SK-N-MC (cell line): Measurements from ENCODE around the gene DAB2IP.

Experiments
- DNase-seq: peaks from one replicate; pipeline ENCODE4 v3.0.0-alpha.2; 2011; ENCODE audit warnings: low read depth, low spot score
- H3K27ac ChIP-seq: fragments of 200-600 bp; sonication (generic); 2 replicates; pipeline ENCODE4 v1.5.1; 2016; ENCODE audit warnings: mixed run types
- H3K36me3 ChIP-seq: fragments of 200-600 bp; sonication (generic); 2 replicates; pipeline ENCODE4 v1.6.1; 2017; ENCODE audit warnings: antibody characterized with exemption, low read length, mixed read lengths; ENCODE audit not compliant: insufficient read depth
- H3K4me3 ChIP-seq: fragments of 200-600 bp; sonication (generic); 2 replicates; pipeline ENCODE4 v1.5.1; 2016
- H3K9ac ChIP-seq: fragments of 200-600 bp; sonication (generic); 2 replicates; pipeline ENCODE4 v1.8.0; 2017; ENCODE audit warnings: mixed run types, mixed read lengths; ENCODE audit not compliant: insufficient read length
- H3K9me3 ChIP-seq: fragments of 200-600 bp; sonication (generic); 2 replicates; pipeline ENCODE4 v1.6.1; 2017; ENCODE audit warnings: low read depth, mild to moderate bottlenecking, antibody characterized with exemption, low read length, moderate library complexity, mixed read lengths
- EZH2 ChIP-seq: fragments of 200-600 bp; sonication (generic); IDR thresholded peaks from one replicate; pipeline ENCODE4 v1.6.1; 2017; ENCODE audit warnings: antibody characterized with exemption
- FOXP2 ChIP-seq: optimal IDR thresholded peaks from 2 replicates; pipeline ENCODE3; 2011; ENCODE audit warnings: mild to moderate bottlenecking, moderate library complexity; ENCODE audit not compliant: insufficient read depth; ENCODE audit errors: extremely low read length, control extremely low read depth
- POLR2AphosphoS5 ChIP-seq: IDR thresholded peaks from 2 replicates; pipeline ENCODE4 v1.6.1; 2012; ENCODE audit warnings: mild to moderate bottlenecking, low read depth, low read length, borderline replicate concordance

Gene DAB2IP

DNA sequence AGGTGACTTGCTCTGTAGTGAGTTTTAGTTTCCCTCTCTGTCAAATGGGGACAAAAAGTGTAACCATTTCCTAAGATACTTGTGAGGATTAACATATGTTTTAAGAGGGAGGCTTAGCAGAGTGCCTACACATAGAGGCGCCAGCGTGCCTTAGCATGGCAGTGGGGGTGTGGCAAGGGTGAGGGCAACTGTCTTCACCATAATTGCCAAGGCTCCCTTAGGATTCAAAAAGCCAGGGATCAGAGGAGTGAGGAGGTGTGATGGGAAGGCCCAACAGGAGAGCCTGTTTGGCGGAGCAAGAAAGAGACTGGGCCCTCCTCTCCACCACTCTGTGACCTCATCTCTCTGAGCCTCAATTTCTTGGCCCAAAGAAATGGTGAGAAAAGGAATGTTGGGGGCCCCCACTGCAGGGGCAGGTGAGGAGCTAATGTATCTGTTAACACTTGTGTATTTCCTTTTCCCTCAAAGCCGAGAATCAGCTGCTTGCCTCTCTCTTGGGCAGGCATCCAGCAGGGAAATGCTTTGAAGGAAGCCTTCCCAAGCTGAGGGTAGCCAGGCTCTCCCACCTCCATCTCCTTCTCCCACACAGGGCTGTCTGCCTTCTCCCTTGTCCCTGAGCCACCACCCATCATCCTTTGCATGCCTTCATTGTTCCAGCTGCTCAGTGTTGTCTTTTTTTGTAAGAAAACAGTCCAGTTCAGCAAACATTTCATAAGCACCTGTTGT, 76.0 kb downstream of the DAB2IP start:
- Histone ChIP-seq H3K9ac (no peak overlapping the region), H3K27ac (no peak overlapping the region), H3K36me3 (no peaks in the 10 kb centered on the region), H3K4me3 (no peak overlapping the region), H3K9me3 (no peaks in the 10 kb centered on the region)
- DNase-seq: no peak
- TF ChIP-seq EZH2 (no peak), POLR2AphosphoS5 (no peak), FOXP2 (no peak)

- no peak for TF ChIP-seq FOXP2
- no peak for TF ChIP-seq EZH2
- TF ChIP-seq POLR2AphosphoS5: no peak
- no peak for DNase-seq
- Histone ChIP-seq H3K36me3 (no peaks in the 10 kb centered on the region), H3K9ac (no peak overlapping the region), H3K4me3 (no peak overlapping the region), H3K27ac (no peak overlapping the region), H3K9me3 (no peaks in the 10 kb centered on the region)
Observed at GRCh38 chr9:121728916-121729315, 77.5 kb downstream of the DAB2IP start.

DNA sequence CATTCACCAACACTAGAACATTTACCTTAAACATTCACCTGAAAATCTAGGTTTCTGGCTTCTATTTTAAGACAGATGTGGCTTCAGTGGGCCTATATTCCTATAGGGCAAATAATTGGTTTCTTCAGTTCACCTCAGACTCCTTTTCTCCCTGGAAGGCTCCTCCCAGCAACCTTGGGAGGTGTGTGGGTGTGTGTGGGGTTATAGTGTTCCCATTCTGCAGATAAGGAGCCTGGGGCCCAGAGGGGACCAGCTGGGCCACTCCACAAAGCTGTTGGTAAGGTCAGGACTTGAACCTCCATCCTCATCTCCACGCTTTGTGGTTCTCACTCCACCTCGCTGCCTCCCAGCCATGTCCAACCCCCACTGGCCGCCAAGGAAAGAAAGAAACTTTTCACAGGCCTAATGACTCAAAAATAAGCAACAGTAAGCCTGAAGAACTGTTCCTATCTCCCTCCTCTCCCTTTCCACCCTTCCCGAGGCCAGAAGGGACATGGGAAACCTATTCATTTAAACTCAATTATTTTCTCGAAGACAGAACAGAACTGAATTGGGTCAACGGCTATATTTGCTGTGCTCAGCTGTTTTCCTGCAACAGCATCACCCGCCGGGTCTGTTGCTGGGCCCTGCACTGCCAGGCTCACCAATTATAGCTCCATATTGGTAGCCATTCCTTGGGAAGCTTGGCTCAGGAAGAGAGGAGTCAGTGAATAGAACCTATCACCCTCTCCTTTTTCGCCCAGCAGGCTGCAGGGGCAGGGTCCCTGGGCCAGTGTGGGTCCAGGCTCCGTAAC, 78.5 kb downstream of the DAB2IP start:
- Histone ChIP-seq H3K9ac (no peak overlapping the region), H3K9me3 (no peaks in the 10 kb centered on the region), H3K36me3 (no peaks in the 10 kb centered on the region), H3K4me3 (no peak overlapping the region), H3K27ac (no peak overlapping the region)
- DNase-seq: no peak
- no peak for TF ChIP-seq POLR2AphosphoS5
- TF ChIP-seq EZH2: no peak
- no peak for TF ChIP-seq FOXP2

DNA sequence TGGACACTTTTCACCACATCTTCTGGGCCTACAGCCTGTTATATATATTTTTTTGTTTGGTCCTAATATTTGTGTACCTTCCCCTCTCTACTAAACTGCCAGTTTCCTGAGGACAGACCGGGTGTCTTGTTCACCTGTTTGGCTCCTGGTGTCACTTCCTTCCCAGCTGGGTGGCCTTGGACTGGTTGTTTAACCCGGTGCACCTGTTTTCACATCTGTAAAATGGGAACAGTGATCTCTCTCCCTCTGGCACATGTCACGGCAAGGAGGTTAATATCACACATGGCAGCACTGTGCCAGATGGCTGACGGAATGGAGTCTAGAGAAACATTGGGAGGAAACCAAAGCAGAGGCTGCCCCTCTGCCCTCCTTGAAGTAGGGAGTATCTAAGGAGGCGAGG, 79.7 kb downstream of the DAB2IP start:
- H3K27ac ChIP-seq: no peak overlapping the region
- no peaks in the 10 kb centered on the region for H3K9me3 ChIP-seq
- no peak for DNase-seq
- no peak overlapping the region for H3K4me3 ChIP-seq
- no peak for TF ChIP-seq POLR2AphosphoS5
- H3K36me3 ChIP-seq: no peaks in the 10 kb centered on the region
- no peak overlapping the region for H3K9ac ChIP-seq

GRCh38 chr9:121731919-121732318, 80.5 kb downstream of the DAB2IP start:
- DNase-seq: no peak
- no peak for TF ChIP-seq FOXP2
- TF ChIP-seq POLR2AphosphoS5: no peak
- TF ChIP-seq EZH2: no peak
- H3K4me3 ChIP-seq: no peak overlapping the region
- H3K27ac ChIP-seq: no peak overlapping the region
- H3K36me3 ChIP-seq: no peaks in the 10 kb centered on the region
- no peak overlapping the region for H3K9ac ChIP-seq
- H3K9me3 ChIP-seq: no peaks in the 10 kb centered on the region

DNA sequence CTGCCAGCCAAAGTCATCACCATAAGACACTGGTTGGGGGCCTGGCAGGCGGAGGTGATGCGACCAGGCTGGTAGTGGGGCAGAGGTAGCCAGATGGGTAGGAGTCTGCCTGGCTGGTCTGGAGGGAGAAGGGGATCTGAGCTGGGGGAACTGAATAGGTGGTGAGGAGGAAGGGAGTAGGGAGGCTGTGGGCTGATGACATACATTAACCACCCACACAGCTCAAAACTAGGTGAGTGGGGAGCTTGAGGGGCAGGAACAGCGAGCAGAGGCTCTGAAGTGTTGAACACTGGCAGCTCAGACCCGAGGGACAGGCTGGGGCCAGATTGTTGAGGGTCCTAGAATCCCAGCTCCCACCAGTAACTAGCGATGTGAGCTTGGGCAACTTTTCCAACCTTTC, 81.0 kb downstream of the DAB2IP start:
- DNase-seq: no peak
- Histone ChIP-seq H3K27ac (no peak overlapping the region), H3K9ac (no peak overlapping the region), H3K36me3 (no peaks in the 10 kb centered on the region), H3K9me3 (no peaks in the 10 kb centered on the region), H3K4me3 (no peak overlapping the region)
- TF ChIP-seq EZH2 (no peak), POLR2AphosphoS5 (no peak), FOXP2 (no peak)

DNA sequence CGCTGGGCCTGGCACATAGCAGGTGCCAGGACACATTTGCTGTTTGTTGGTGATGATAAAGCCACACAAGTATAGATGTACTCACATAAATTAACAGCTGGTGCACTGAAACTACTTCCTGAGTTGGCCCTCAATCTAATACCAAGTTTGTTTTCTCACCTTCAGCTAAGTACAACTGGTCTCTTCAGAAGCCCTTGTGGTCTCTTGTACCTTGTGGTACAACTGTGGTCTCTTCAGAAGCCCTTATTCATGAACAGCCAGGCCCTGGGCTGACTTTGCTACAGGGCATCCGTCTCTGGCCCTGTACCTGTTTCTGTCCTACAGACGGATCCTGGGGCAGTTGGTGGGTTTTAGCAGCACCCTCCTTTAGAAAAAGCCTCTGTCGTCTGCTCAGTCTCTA, 81.5 kb downstream of the DAB2IP start:
- no peaks in the 10 kb centered on the region for H3K9me3 ChIP-seq
- TF ChIP-seq POLR2AphosphoS5: no peak
- TF ChIP-seq EZH2: no peak
- no peak for TF ChIP-seq FOXP2
- H3K9ac ChIP-seq: no peak overlapping the region
- no peak overlapping the region for H3K27ac ChIP-seq
- H3K4me3 ChIP-seq: no peak overlapping the region
- DNase-seq: no peak
- H3K36me3 ChIP-seq: no peaks in the 10 kb centered on the region

- DNase-seq: no peak
- H3K9ac ChIP-seq: no peak overlapping the region
- H3K9me3 ChIP-seq: no peaks in the 10 kb centered on the region
- no peak overlapping the region for H3K27ac ChIP-seq
- no peak overlapping the region for H3K4me3 ChIP-seq
- TF ChIP-seq FOXP2: no peak
- TF ChIP-seq POLR2AphosphoS5: no peak
- TF ChIP-seq EZH2: no peak
- H3K36me3 ChIP-seq: no peaks in the 10 kb centered on the region
Observed at GRCh38 chr9:121734465-121734864, 83.0 kb downstream of the DAB2IP start.
